T-cell (primary cell): Measurements from ENCODE around the gene ROBO2. TPM values are rescaled to one million over a fixed set of nuclear protein-coding genes. Genes with fewer than 3 reads are reported as not detected.

Experiments
- ATAC-seq, 4 experiments: fragments of 200-7000 bp in 3 of 4; fragments of 150-1000 bp in 1 of 4; cut with Tn5 transposase; replicated peaks in 1 of 4; 1 replicate in 3 of 4; 2 replicates in 1 of 4; pipeline ENCODE4 v1.10.0; 2021; ENCODE audit warnings: moderate library complexity in 3 of 4, mild to moderate bottlenecking in 2 of 4, moderate number of reproducible peaks in 1 of 4
- CTCF ChIA-PET, 2 donors: fragments of 300-600 bp; sonication (Branson Sonifier 250); formaldehyde crosslinking; loops; one replicate each; lab custom pipeline; 2022; ENCODE audit warnings: antibody characterized with exemption in 2 of 2; lab: Charles Lee
- POLR2A ChIA-PET, 2 donors: fragments of 300-600 bp; sonication (Branson Sonifier 250); formaldehyde crosslinking; loops; one replicate each; lab custom pipeline; 2022; ENCODE audit warnings: antibody characterized with exemption in 2 of 2; lab: Charles Lee
- DNase-seq, 35 experiments: peaks; one replicate each; pipeline versions ENCODE4 v3.0.0 to v3.0.0-alpha.2; 2013 to 2023
- H3K27ac ChIP-seq: one replicate; pipeline ENCODE4 v1.5.1; 2013; ENCODE audit warnings: low read length
- H3K27me3 ChIP-seq, 2 experiments: replicated peaks in 1 of 2; 1 replicate in 1 of 2; 2 replicates in 1 of 2; pipeline versions ENCODE4 v1.6.1 to v1.7.0; 2013; ENCODE audit warnings: low read length in 1 of 2, mixed read lengths in 1 of 2; ENCODE audit not compliant: control insufficient read depth in 2 of 2, insufficient read depth in 2 of 2; ENCODE audit errors: extremely low read depth in 1 of 2
- H3K36me3 ChIP-seq, 2 donors: 1 replicate in 1 of 2; 2 replicates in 1 of 2; pipeline versions ENCODE4 v1.6.1 to v1.7.0; 2013; ENCODE audit warnings: low read length in 1 of 2; ENCODE audit not compliant: control insufficient read depth in 2 of 2, insufficient read depth in 1 of 2; ENCODE audit errors: extremely low read depth in 1 of 2
- H3K4me1 ChIP-seq, 2 experiments: 1 replicate in 1 of 2; 2 replicates in 1 of 2; pipeline versions ENCODE4 v1.6.1 to v1.7.0; 2013; ENCODE audit warnings: low read length in 2 of 2, mixed read lengths in 1 of 2; ENCODE audit not compliant: insufficient read depth in 2 of 2, control insufficient read depth in 1 of 2; ENCODE audit errors: extremely low read depth in 1 of 2
- H3K4me3 ChIP-seq, 2 donors: 1 replicate in 1 of 2; 2 replicates in 1 of 2; pipeline versions ENCODE4 v1.5.1 to v1.7.0; 2013; ENCODE audit warnings: mild to moderate bottlenecking in 2 of 2, low read length in 1 of 2, moderate library complexity in 1 of 2; ENCODE audit not compliant: control insufficient read depth in 1 of 2; ENCODE audit errors: extremely low read depth in 1 of 2
- H3K9me3 ChIP-seq: 2 replicates; pipeline ENCODE4 v1.7.0; 2013
- H3K27ac Mint-ChIP-seq, 2 donors: one replicate each; pipeline ENCODE4 v1.8.0; 2020 to 2021; ENCODE audit warnings: mild to moderate bottlenecking in 2 of 2, mixed read lengths in 2 of 2
- H3K27me3 Mint-ChIP-seq, 2 donors: one replicate each; pipeline ENCODE4 v1.8.0; 2021 to 2022; ENCODE audit warnings: mixed read lengths in 2 of 2
- H3K36me3 Mint-ChIP-seq: one replicate; pipeline ENCODE4 v1.8.0; 2021; ENCODE audit warnings: mixed read lengths
- H3K4me1 Mint-ChIP-seq, 3 donors: one replicate each; pipeline ENCODE4 v1.8.0; 2020 to 2022; ENCODE audit warnings: mixed read lengths in 3 of 3, mild to moderate bottlenecking in 1 of 3
- H3K4me3 Mint-ChIP-seq, 3 donors: one replicate each; pipeline ENCODE4 v1.8.0; 2020 to 2022; ENCODE audit warnings: mild to moderate bottlenecking in 3 of 3, mixed read lengths in 3 of 3, moderate library complexity in 3 of 3
- H3K9me3 Mint-ChIP-seq, 3 donors: one replicate each; pipeline ENCODE4 v1.8.0; 2020 to 2022; ENCODE audit warnings: mixed read lengths in 3 of 3
- WGBS: methylation state at CpG from one replicate; pipeline ENCODE4 v1.1.5; 2013; ENCODE audit warnings: missing lambda C conversion rate; ENCODE audit not compliant: insufficient coverage; 5-methylcytosine and 5-hydroxymethylcytosine counted together
- total RNA-seq, 35 experiments: library from RNA in 6 of 35; stranded (reverse) in 6 of 35; fragments of 120-200 nt in 1 of 35; gene quantifications; one replicate each; pipeline versions ENCODE4 v1.2.1 to v1.2.4 and lab custom pipeline; 2013 to 2026

The ROBO2 gene
- total RNA-seq, 5 donors from 2014 or later (not counting 1 experiment from before 2014, with no cell fraction given) = not detected

GRCh38 chr3:77040216-77040615, 317 bp downstream of the ROBO2 start:
- H3K4me1 Mint-ChIP-seq = peaks cover 0 to 2% (median 0%) of the 10 kb centered on the region in 3 donors
- no peaks in the 10 kb centered on the region for H3K36me3 Mint-ChIP-seq
- no peak for ATAC-seq
- H3K27ac ChIP-seq = no peak overlapping the region
- H3K4me1 ChIP-seq = no peaks in the 10 kb centered on the region
- no peak overlapping the region for H3K27ac Mint-ChIP-seq
- no peaks in the 10 kb centered on the region for H3K36me3 ChIP-seq
- WGBS = no CpG with 5 or more reads among the region's 11 CpGs
- H3K9me3 ChIP-seq = no peaks in the 10 kb centered on the region
- H3K9me3 Mint-ChIP-seq = peaks cover 0 to 4% (median 0%) of the 10 kb centered on the region in 3 donors
- H3K27me3 Mint-ChIP-seq = peaks cover 17 to 32% of the 10 kb centered on the region in 2 donors
- no peak for DNase-seq
- ChIA-PET POLR2A (no interaction called here), CTCF (no interaction called here)
- no peak overlapping the region for H3K4me3 Mint-ChIP-seq
- no peak overlapping the region for H3K4me3 ChIP-seq
- H3K27me3 ChIP-seq = peaks cover 11 to 21% of the 10 kb centered on the region in 2 experiments

GRCh38 chr3:77040926-77041722, 1.2 kb downstream of the ROBO2 start:
- 51% methylated on average over 4 of the region's 9 CpGs for WGBS
- Mint-ChIP-seq H3K9me3 (peaks cover 0 to 4% (median 0%) of the 10 kb centered on the region in 3 donors), H3K36me3 (no peaks in the 10 kb centered on the region), H3K4me3 (no peak overlapping the region), H3K27ac (no peak overlapping the region), H3K4me1 (peaks cover 0 to 2% (median 0%) of the 10 kb centered on the region in 3 donors), H3K27me3 (peaks cover 17 to 32% of the 10 kb centered on the region in 2 donors)
- Histone ChIP-seq H3K27ac (no peak overlapping the region), H3K36me3 (no peaks in the 10 kb centered on the region), H3K9me3 (no peaks in the 10 kb centered on the region), H3K4me1 (no peaks in the 10 kb centered on the region), H3K27me3 (peaks cover 11 to 21% of the 10 kb centered on the region in 2 experiments), H3K4me3 (no peak overlapping the region)
- ATAC-seq (no peak), DNase-seq (no peak)
- POLR2A ChIA-PET = no interaction called here
- CTCF ChIA-PET = no interaction called here

- ChIA-PET CTCF (no interaction called here), POLR2A (no interaction called here)
- WGBS = no CpG with 5 or more reads among the region's 2 CpGs
- H3K4me1 Mint-ChIP-seq = peaks cover 0 to 2% (median 0%) of the 10 kb centered on the region in 3 donors
- no peak overlapping the region for H3K4me3 ChIP-seq
- H3K27ac ChIP-seq = no peak overlapping the region
- H3K27ac Mint-ChIP-seq = no peak overlapping the region
- peaks cover 11 to 21% of the 10 kb centered on the region in 2 experiments for H3K27me3 ChIP-seq
- H3K27me3 Mint-ChIP-seq = peaks cover 17 to 32% of the 10 kb centered on the region in 2 donors
- ATAC-seq (no peak), DNase-seq (no peak)
- H3K4me3 Mint-ChIP-seq = no peak overlapping the region
- no peaks in the 10 kb centered on the region for H3K36me3 ChIP-seq
- H3K9me3 ChIP-seq = no peaks in the 10 kb centered on the region
- H3K36me3 Mint-ChIP-seq = no peaks in the 10 kb centered on the region
- H3K9me3 Mint-ChIP-seq = peaks cover 0 to 6% (median 2%) of the 10 kb centered on the region in 3 donors
- no peaks in the 10 kb centered on the region for H3K4me1 ChIP-seq
Measured at GRCh38 chr3:77041811-77042210, 1.9 kb downstream of the ROBO2 start.

GRCh38 chr3:77042343-77042742, 2.4 kb downstream of the ROBO2 start:
- peaks cover 17 to 32% of the 10 kb centered on the region in 2 donors for H3K27me3 Mint-ChIP-seq
- no CpG with 5 or more reads among the region's 2 CpGs for WGBS
- POLR2A ChIA-PET = no interaction called here
- CTCF ChIA-PET = no interaction called here
- H3K4me3 Mint-ChIP-seq = no peak overlapping the region
- DNase-seq (no peak), ATAC-seq (no peak)
- H3K4me3 ChIP-seq = no peak overlapping the region
- no peaks in the 10 kb centered on the region for H3K36me3 Mint-ChIP-seq
- no peak overlapping the region for H3K27ac ChIP-seq
- H3K27ac Mint-ChIP-seq = no peak overlapping the region
- H3K27me3 ChIP-seq = peaks cover 11 to 21% of the 10 kb centered on the region in 2 experiments
- peaks cover 0 to 2% (median 0%) of the 10 kb centered on the region in 3 donors for H3K4me1 Mint-ChIP-seq
- no peaks in the 10 kb centered on the region for H3K9me3 ChIP-seq
- no peaks in the 10 kb centered on the region for H3K36me3 ChIP-seq
- H3K9me3 Mint-ChIP-seq = peaks cover 0 to 8% (median 3%) of the 10 kb centered on the region in 3 donors
- H3K4me1 ChIP-seq = no peaks in the 10 kb centered on the region

- Mint-ChIP-seq H3K4me3 (no peak overlapping the region), H3K27me3 (peaks cover 17 to 27% of the 10 kb centered on the region in 2 donors), H3K9me3 (peaks cover 0 to 8% (median 3%) of the 10 kb centered on the region in 3 donors), H3K4me1 (peaks cover 0 to 2% (median 0%) of the 10 kb centered on the region in 3 donors), H3K36me3 (no peaks in the 10 kb centered on the region), H3K27ac (no peak overlapping the region)
- H3K36me3 ChIP-seq = no peaks in the 10 kb centered on the region
- no peak overlapping the region for H3K27ac ChIP-seq
- CTCF ChIA-PET = interaction anchor here in 1 of 2 donors (0.5 kb wide), 1 partner anchor 85 kb away, joined by 3 read pairs; no protein-coding TSS in a partner anchor
- POLR2A ChIA-PET = no interaction called here
- ATAC-seq = no peak
- no CpG with 5 or more reads among the region's 2 CpGs for WGBS
- no peak for DNase-seq
- H3K9me3 ChIP-seq = no peaks in the 10 kb centered on the region
- no peaks in the 10 kb centered on the region for H3K4me1 ChIP-seq
- H3K4me3 ChIP-seq = no peak overlapping the region
- peaks cover 9 to 21% of the 10 kb centered on the region in 2 experiments for H3K27me3 ChIP-seq
Measured at GRCh38 chr3:77042882-77043281, 3.0 kb downstream of the ROBO2 start.

- POLR2A ChIA-PET = no interaction called here
- no CpG with 5 or more reads among the region's 3 CpGs for WGBS
Measured at GRCh38 chr3:77045686-77046085, 5.8 kb downstream of the ROBO2 start.

More at GRCh38 chr3:77045686-77046085, 5.8 kb downstream of the ROBO2 start:
- DNase-seq = no peak
- Mint-ChIP-seq H3K27me3 (peaks cover 6 to 7% of the 10 kb centered on the region in 2 donors), H3K4me3 (no peak overlapping the region), H3K4me1 (no peaks in the 10 kb centered on the region), H3K27ac (no peak overlapping the region), H3K36me3 (no peaks in the 10 kb centered on the region), H3K9me3 (peaks cover 0 to 8% (median 8%) of the 10 kb centered on the region in 3 donors)
- Histone ChIP-seq H3K9me3 (no peaks in the 10 kb centered on the region), H3K36me3 (no peaks in the 10 kb centered on the region), H3K4me3 (no peak overlapping the region), H3K4me1 (no peaks in the 10 kb centered on the region), H3K27ac (no peak overlapping the region), H3K27me3 (peaks cover 0 to 4% of the 10 kb centered on the region in 2 experiments)
- no peak for ATAC-seq
- CTCF ChIA-PET = no interaction called here
